CD4-positive, alpha-beta memory T cell (primary cell): ENCODE data around the gene POLR1G. TPM values are rescaled to one million over a fixed set of nuclear protein-coding genes. Genes with fewer than 3 reads are reported as not detected.

Experiments used
- CTCF ChIA-PET: fragments of 350-600 bp; sonication (Branson Sonifier 250); formaldehyde crosslinking; loops from one replicate; lab custom pipeline; 2021; ENCODE audit warnings: inconsistent platforms; ENCODE audit not compliant: partially characterized antibody; lab: Charles Lee
- POLR2A ChIA-PET: fragments of 350-600 bp; sonication (Branson Sonifier 250); formaldehyde crosslinking; loops from one replicate; lab custom pipeline; 2021; ENCODE audit not compliant: partially characterized antibody; lab: Charles Lee
- DNase-seq, 5 donors: peaks; one replicate each; pipeline versions ENCODE4 v3.0.0 to v3.0.0-alpha.2; 2020 to 2022; ENCODE audit warnings: mixed read lengths in 1 of 5
- H3K27ac ChIP-seq: one replicate; pipeline ENCODE4 v1.7.0; 2013; ENCODE audit warnings: low read depth, low read length
- H3K27me3 ChIP-seq: 2 replicates; pipeline ENCODE4 v1.7.0; 2013; ENCODE audit warnings: mild to moderate bottlenecking, low read length, moderate library complexity; ENCODE audit not compliant: insufficient read depth
- H3K36me3 ChIP-seq: 2 replicates; pipeline ENCODE4 v1.7.0; 2013; ENCODE audit warnings: mild to moderate bottlenecking, low read length, moderate library complexity; ENCODE audit not compliant: insufficient read depth
- H3K4me1 ChIP-seq: 2 replicates; pipeline ENCODE4 v1.7.0; 2013; ENCODE audit warnings: mild to moderate bottlenecking, low read length, moderate library complexity; ENCODE audit not compliant: insufficient read depth
- H3K4me3 ChIP-seq, 2 donors: one replicate each; pipeline ENCODE4 v1.7.0; 2013; ENCODE audit warnings: low read length in 2 of 2, mild to moderate bottlenecking in 1 of 2
- H3K9me3 ChIP-seq, 2 donors: one replicate each; pipeline ENCODE4 v1.7.0; 2013; ENCODE audit warnings: low read length in 2 of 2, control low read depth in 1 of 2; ENCODE audit not compliant: control insufficient read depth in 1 of 2
- H3K27ac Mint-ChIP-seq, 7 donors: one replicate each; pipeline ENCODE4 v1.8.0; 2020 to 2021; ENCODE audit warnings: mixed read lengths in 7 of 7, mild to moderate bottlenecking in 6 of 7, inconsistent platforms in 3 of 7, moderate library complexity in 3 of 7
- H3K27me3 Mint-ChIP-seq, 2 donors: one replicate each; pipeline ENCODE4 v1.8.0; 2020 to 2021; ENCODE audit warnings: mixed read lengths in 2 of 2
- H3K36me3 Mint-ChIP-seq, 2 donors: one replicate each; pipeline ENCODE4 v1.8.0; 2020 to 2021; ENCODE audit warnings: mixed read lengths in 2 of 2, inconsistent platforms in 1 of 2, mild to moderate bottlenecking in 1 of 2
- H3K4me1 Mint-ChIP-seq, 4 donors: one replicate each; pipeline ENCODE4 v1.8.0; 2020 to 2021; ENCODE audit warnings: mixed read lengths in 4 of 4, mild to moderate bottlenecking in 1 of 4
- H3K4me3 Mint-ChIP-seq, 8 donors: one replicate each; pipeline ENCODE4 v1.8.0; 2020 to 2021; ENCODE audit warnings: mixed read lengths in 8 of 8, mild to moderate bottlenecking in 7 of 8, moderate library complexity in 6 of 8, inconsistent platforms in 3 of 8
- H3K9me3 Mint-ChIP-seq, 8 donors: one replicate each; pipeline ENCODE4 v1.8.0; 2020 to 2021; ENCODE audit warnings: mixed read lengths in 8 of 8, mild to moderate bottlenecking in 5 of 8, inconsistent platforms in 3 of 8, moderate library complexity in 1 of 8
- intact Hi-C: fragments of 100-400 bp; cut with micrococcal nuclease; formaldehyde crosslinking; loops from one replicate; pipeline ENCODE4 v1.15.1; 2023
- polyA plus RNA-seq, 2 donors: library from polyadenylated mRNA; unstranded; fragments of 300-500 nt; fragmentation: Illumina TruSeq; gene quantifications; one replicate each; pipeline ENCODE4 v1.2.3, GENCODE V29; 2021
- total RNA-seq, 2 experiments: library from RNA; stranded (reverse); gene quantifications; one replicate each; pipeline ENCODE4 v1.2.3, GENCODE V29; 2021

The POLR1G gene
- total and polyA plus RNA-seq, 4 experiments from 2014 or later: 1.2 to 8.4 (median 2.5) TPM

DNA sequence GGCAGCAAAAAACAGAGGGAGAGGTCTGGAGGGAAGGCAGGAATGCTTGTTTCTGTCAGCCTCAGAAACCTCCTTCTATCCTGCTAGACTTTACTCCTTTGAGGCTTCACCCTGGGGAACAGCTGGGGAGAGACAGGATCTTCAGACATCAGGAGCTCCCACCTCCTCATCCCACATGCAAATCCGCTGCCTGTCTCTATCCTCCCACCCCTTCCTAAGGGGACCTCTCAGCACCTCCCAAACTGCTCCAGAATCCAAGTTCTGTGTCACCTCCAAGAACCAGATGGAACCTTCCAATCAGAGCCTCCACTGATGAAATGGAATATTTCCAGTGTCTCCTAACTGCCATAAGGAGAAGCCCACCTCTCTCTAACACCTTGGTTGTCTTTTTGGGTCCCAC lies 26.3 kb upstream of the POLR1G start:
- Histone ChIP-seq H3K4me1 (peaks cover under 1% of the 10 kb centered on the region), H3K36me3 (no peaks in the 10 kb centered on the region), H3K4me3 (no peak overlapping the region), H3K27ac (no peak overlapping the region), H3K9me3 (no peaks in the 10 kb centered on the region), H3K27me3 (no peaks in the 10 kb centered on the region)
- CTCF ChIA-PET: no interaction called here
- no peaks in the 10 kb centered on the region for H3K36me3 Mint-ChIP-seq
- no peak overlapping the region for H3K4me3 Mint-ChIP-seq
- DNase-seq: no peak
- H3K27ac Mint-ChIP-seq: no peak overlapping the region
- peaks cover 0 to 3% (median 0%) of the 10 kb centered on the region in 4 donors for H3K4me1 Mint-ChIP-seq
- H3K9me3 Mint-ChIP-seq: no peaks in the 10 kb centered on the region
- POLR2A ChIA-PET: no interaction called here
- H3K27me3 Mint-ChIP-seq: peaks cover 4% of the 10 kb centered on the region in 2 donors
- intact Hi-C loops: no loop called here

DNA sequence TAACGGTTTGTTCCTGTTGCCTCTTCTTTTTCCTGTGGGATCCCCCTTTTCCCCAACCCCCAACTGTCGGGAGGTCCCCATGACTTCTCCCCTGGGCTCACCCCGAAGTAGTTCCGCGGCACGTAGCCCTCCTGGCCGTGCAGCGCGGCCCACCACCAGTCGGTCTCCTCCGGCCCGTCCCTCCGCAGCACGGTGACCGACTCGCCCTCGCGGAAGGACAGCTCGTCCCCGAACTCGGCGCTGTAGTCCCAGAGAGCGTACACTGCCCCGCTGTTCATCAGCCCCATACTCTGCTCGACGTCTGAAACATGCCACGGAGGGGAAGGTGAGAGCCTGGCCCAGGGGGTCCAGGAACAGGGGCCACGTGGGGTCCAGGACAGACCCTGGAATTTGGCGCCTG lies 24.0 kb upstream of the POLR1G start:
- Mint-ChIP-seq H3K4me3 (no peak overlapping the region), H3K9me3 (no peaks in the 10 kb centered on the region), H3K27me3 (peaks cover 9 to 17% of the 10 kb centered on the region in 2 donors), H3K4me1 (peaks cover 0 to 7% (median 0%) of the 10 kb centered on the region in 4 donors), H3K36me3 (no peaks in the 10 kb centered on the region), H3K27ac (no peak overlapping the region)
- Histone ChIP-seq H3K36me3 (no peaks in the 10 kb centered on the region), H3K4me1 (peaks cover 3% of the 10 kb centered on the region), H3K27ac (no peak overlapping the region), H3K9me3 (no peaks in the 10 kb centered on the region), H3K27me3 (peaks cover 5% of the 10 kb centered on the region), H3K4me3 (no peak overlapping the region)
- intact Hi-C loops: no loop called here
- DNase-seq: no peak
- POLR2A ChIA-PET: no interaction called here
- CTCF ChIA-PET: no interaction called here

DNA sequence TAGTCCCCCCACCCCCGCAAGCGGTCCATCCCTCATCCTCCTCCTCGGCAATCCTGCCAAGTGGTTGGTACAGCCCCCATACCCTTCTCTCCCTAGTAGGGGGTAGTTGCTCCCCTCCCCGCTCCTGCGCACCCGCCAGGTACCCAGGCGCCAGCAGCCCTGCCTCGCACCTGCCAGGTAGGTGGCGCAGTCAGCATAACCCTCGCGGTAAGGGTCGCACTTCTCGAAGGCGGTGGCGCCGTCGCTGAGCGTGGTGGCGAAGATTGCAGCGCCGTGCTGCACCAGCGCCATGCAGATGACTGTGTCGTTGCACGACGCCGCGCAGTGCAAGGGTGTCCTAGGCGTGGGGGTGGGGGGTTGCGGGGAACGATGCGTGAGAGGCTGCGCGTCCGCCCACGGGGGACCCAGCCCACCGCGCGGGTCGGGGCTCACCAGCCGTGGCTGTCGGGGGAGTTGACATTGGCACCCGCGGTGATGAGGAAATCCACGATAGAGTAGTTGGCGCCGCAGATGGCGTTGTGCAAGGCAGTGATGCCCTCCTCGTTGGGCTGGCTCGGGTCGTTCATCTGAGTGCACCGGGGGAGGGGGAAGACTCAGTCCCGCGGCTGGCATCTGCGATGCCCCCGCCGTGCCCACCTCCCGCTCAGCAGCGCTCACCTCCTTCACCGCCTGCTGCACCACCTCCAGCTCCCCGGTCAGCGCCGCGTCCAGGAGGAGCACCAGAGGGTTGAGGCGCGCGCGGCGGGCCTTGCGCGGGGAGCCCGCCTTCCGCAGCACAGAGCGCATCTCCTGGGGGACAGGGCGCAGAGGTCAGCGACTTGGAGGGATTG lies 20.8 kb upstream of the POLR1G start:
- intact Hi-C loops: no loop called here
- ChIA-PET POLR2A (no interaction called here), CTCF (interaction anchor here (1.0 kb wide), 1 partner anchor 15 kb away, joined by 4 read pairs; no protein-coding TSS in a partner anchor)

DNA sequence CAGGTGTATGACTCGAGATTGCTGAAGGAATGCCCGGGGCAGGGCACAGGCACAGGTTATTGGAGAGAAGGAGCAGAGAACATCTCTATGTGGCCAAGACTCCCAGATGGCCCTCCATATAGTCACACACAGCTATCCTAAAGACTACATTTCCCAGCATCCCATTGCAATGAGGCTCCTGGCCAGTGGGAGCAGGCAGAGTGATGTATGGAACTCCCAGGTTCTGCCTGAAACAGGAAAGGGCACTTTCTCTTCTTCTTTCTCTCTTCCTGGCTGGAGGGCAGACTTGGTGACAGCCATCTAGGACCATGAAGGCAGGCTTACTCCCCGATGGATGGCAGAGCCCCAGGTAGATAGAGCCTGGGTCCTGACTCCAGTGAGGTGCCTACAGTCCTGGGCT lies 15.1 kb upstream of the POLR1G start:
- ChIA-PET POLR2A (no interaction called here), CTCF (no interaction called here)
- intact Hi-C loops: no loop called here
- no peaks in the 10 kb centered on the region for H3K36me3 Mint-ChIP-seq
- peak overlapping the region in 1 of 7 donors; percentile 68 for H3K27ac Mint-ChIP-seq
- no peaks in the 10 kb centered on the region for H3K36me3 ChIP-seq
- H3K4me3 Mint-ChIP-seq: no peak overlapping the region
- no peaks in the 10 kb centered on the region for H3K4me1 ChIP-seq
- H3K9me3 ChIP-seq: no peaks in the 10 kb centered on the region
- no peaks in the 10 kb centered on the region for H3K4me1 Mint-ChIP-seq
- H3K9me3 Mint-ChIP-seq: no peaks in the 10 kb centered on the region
- H3K27me3 ChIP-seq: peaks cover 1% of the 10 kb centered on the region
- H3K4me3 ChIP-seq: no peak overlapping the region
- no peak for DNase-seq
- peaks cover 4 to 10% of the 10 kb centered on the region in 2 donors for H3K27me3 Mint-ChIP-seq
- no peak overlapping the region for H3K27ac ChIP-seq

More for the DNA sequence above, 20.8 kb upstream of the POLR1G start:
- H3K4me3 Mint-ChIP-seq: peak overlapping the region in 1 of 8 donors; percentile 36
- Histone ChIP-seq H3K27ac (no peak overlapping the region), H3K4me1 (peaks cover 3% of the 10 kb centered on the region), H3K4me3 (no peak overlapping the region), H3K36me3 (no peaks in the 10 kb centered on the region), H3K27me3 (peaks cover 5% of the 10 kb centered on the region), H3K9me3 (no peaks in the 10 kb centered on the region)
- DNase-seq: no peak
- H3K36me3 Mint-ChIP-seq: no peaks in the 10 kb centered on the region
- no peak overlapping the region for H3K27ac Mint-ChIP-seq
- no peaks in the 10 kb centered on the region for H3K9me3 Mint-ChIP-seq
- H3K4me1 Mint-ChIP-seq: peaks cover 0 to 7% (median 0%) of the 10 kb centered on the region in 4 donors
- H3K27me3 Mint-ChIP-seq: peaks cover 13 to 24% of the 10 kb centered on the region in 2 donors

DNA sequence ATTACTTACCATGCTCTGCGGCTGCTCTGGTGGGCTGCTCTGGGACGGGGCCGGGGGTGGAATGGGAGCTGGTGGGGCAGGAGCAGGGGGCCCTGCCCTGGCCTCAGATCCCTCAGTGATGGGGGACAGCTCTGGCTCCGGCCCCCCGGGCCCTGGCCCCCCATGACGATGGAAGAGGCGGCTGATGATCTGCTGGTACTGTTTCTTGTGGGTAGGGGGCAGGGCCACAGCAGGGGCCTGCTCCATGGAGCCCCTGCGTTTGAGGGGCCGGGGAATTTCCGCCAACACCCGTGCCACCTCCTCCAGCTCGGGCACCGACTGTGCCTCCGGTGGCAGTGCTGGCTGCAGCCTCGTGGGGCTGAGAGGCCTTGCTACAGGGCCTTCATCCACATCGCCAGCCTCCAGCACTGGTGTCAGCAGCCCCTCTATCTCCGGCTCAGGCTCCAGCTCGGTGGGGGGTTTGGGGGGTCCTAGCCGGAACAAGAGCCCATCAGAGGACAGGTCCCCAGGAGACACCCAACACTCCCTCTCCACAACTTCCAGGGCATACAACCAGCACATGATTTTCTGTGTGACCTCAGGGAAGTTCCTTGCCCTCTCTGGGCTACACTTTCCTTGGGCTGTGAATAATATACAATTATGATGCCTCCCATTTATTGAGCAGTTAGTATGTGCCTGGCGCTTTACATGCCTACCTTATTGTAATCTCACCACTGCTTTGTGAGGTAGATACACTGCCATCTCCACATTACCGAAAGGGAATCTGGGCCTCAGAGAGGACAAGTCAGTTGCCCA lies 14.4 kb upstream of the POLR1G start:
- Histone ChIP-seq H3K4me3 (no peak overlapping the region), H3K9me3 (no peaks in the 10 kb centered on the region), H3K36me3 (no peaks in the 10 kb centered on the region), H3K27ac (no peak overlapping the region), H3K4me1 (no peaks in the 10 kb centered on the region), H3K27me3 (no peaks in the 10 kb centered on the region)
- no peak for DNase-seq
- no peaks in the 10 kb centered on the region for H3K9me3 Mint-ChIP-seq
- POLR2A ChIA-PET: interaction anchor here (0.6 kb wide), 1 partner anchor 217 kb away, joined by 3 read pairs; no protein-coding TSS in a partner anchor
- no peak overlapping the region for H3K27ac Mint-ChIP-seq
- intact Hi-C loops: no loop called here
- H3K36me3 Mint-ChIP-seq: no peaks in the 10 kb centered on the region
- peaks cover 7 to 12% of the 10 kb centered on the region in 2 donors for H3K27me3 Mint-ChIP-seq
- CTCF ChIA-PET: no interaction called here
- no peak overlapping the region for H3K4me3 Mint-ChIP-seq
- H3K4me1 Mint-ChIP-seq: peaks cover 0 to 3% (median 0%) of the 10 kb centered on the region in 4 donors

DNA sequence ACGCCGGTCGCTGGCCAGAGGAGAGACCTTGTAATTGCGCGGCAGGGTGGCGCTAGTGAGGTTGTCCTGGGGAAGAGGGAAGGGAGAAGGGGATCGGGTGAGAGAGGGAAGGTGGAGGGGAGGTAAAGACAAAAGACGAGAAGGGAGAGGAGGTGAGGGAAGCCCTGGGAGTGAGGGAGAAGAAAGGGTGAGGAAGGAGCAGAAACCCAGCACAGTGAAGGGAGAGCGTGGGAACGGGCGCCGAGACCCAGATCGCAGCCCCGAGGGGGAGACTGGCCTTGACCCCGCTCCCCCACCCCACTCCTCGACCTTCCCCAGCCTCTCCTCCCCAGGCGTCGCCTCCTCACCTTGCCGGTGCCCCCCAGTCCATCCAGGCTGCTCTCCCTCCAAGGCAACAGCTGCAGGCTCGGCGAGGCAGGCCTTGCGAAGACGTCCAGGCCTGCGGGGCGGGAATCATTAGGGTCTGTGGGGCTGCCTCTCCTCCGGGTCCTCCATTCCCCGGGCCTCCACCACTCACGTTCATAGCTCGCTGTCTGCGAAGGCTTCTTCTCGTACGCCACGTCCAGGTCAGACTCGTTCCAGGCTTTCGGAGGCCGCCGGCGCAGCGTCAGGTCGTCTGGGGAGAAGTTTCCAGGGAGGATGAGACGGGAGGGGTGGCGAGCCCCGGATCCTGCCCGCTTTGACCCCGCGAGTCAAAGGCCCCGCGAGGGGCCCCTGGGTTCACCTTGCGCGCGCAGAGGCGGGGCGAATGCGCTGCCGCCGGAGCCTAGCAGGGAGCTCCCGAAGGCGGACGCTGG lies 10.4 kb upstream of the POLR1G start:
- no peaks in the 10 kb centered on the region for H3K9me3 Mint-ChIP-seq
- ChIA-PET CTCF (no interaction called here), POLR2A (no interaction called here)
- Histone ChIP-seq H3K4me3 (no peak overlapping the region), H3K9me3 (no peaks in the 10 kb centered on the region), H3K27ac (no peak overlapping the region), H3K4me1 (peaks cover 10% of the 10 kb centered on the region), H3K27me3 (no peaks in the 10 kb centered on the region), H3K36me3 (no peaks in the 10 kb centered on the region)
- H3K4me3 Mint-ChIP-seq: no peak overlapping the region
- no peak for DNase-seq
- H3K27me3 Mint-ChIP-seq: peaks cover 13 to 19% of the 10 kb centered on the region in 2 donors
- intact Hi-C loops: no loop called here
- no peak overlapping the region for H3K27ac Mint-ChIP-seq
- H3K36me3 Mint-ChIP-seq: no peaks in the 10 kb centered on the region
- H3K4me1 Mint-ChIP-seq: peaks cover 3 to 16% (median 5%) of the 10 kb centered on the region in 4 donors
